AG10803 (cell line): ENCODE results near the gene SNTG2.
A peak's percentile ranks its signal among the peaks of the same experiment; 100 is the strongest.

Experiments
- DNase-seq: peaks from one replicate; pipeline ENCODE4 v3.0.0; 2010; ENCODE audit warnings: low read depth
- H3K4me3 ChIP-seq: 2 replicates; pipeline ENCODE4 v1.5.1; 2011; ENCODE audit warnings: mild to moderate bottlenecking, low read length, control low read depth
- CTCF ChIP-seq: conservative IDR thresholded peaks from 2 replicates; pipeline ENCODE4 v1.5.1; 2011; ENCODE audit warnings: mild to moderate bottlenecking, low read length, control low read depth, inconsistent platforms

The SNTG2 gene

GRCh38 chr2:1205853-1206252, 255.2 kb downstream of the SNTG2 start:
- DNase-seq, result no peak
- TF ChIP-seq CTCF, result no peak
- H3K4me3 ChIP-seq, result no peak overlapping the region

- H3K4me3 ChIP-seq, result no peak overlapping the region
- no peak for DNase-seq
- TF ChIP-seq CTCF, result no peak
Observed at GRCh38 chr2:1207962-1208510, 257.4 kb downstream of the SNTG2 start.

GRCh38 chr2:1208522-1208921, 257.9 kb downstream of the SNTG2 start:
- no peak for TF ChIP-seq CTCF
- no peak overlapping the region for H3K4me3 ChIP-seq
- DNase-seq, result no peak

GRCh38 chr2:1209246-1209645, 258.6 kb downstream of the SNTG2 start:
- no peak overlapping the region for H3K4me3 ChIP-seq
- TF ChIP-seq CTCF, result no peak
- DNase-seq, result no peak

GRCh38 chr2:1209761-1210160, 259.1 kb downstream of the SNTG2 start:
- no peak for TF ChIP-seq CTCF
- H3K4me3 ChIP-seq, result no peak overlapping the region
- no peak for DNase-seq

GRCh38 chr2:1210352-1210751, 259.7 kb downstream of the SNTG2 start:
- TF ChIP-seq CTCF, result no peak
- DNase-seq, result no peak
- H3K4me3 ChIP-seq, result no peak overlapping the region

GRCh38 chr2:1219901-1220573, 269.4 kb downstream of the SNTG2 start:
- TF ChIP-seq CTCF, result no peak
- no peak overlapping the region for H3K4me3 ChIP-seq
- DNase-seq, result peak; percentile 20
